ENCODE measurements around the gene FIGLA.
"Not testable (repeated sequence)": the region's sequence is repeated elsewhere in the genome, so short reads cannot be mapped to it uniquely, and the experiment has no call there.

Gene FIGLA

DNA sequence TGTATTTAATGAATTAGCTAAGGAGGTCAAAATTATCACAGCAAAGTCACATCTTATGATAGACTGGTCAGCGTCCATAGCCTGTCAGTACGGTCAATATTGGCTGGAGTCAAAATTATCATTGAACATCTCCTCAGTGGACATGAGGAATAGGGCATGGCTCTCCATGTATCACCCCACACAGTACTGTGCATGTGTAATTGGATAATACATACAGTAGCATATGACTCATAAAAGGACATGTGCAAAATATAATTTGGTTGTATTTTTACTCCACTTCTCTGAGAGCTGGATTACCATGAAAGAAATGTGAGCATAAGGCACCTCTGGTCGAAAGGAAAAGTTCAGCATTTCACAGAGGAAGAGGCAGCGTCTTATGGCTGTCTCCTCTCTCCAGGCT is 47.4 kb downstream of the FIGLA start:
- no peak for DNase-seq

- not testable (repeated sequence) for DNase-seq
Observed at GRCh38 chr2:70739492-70739891, 51.0 kb downstream of the FIGLA start.

DNA sequence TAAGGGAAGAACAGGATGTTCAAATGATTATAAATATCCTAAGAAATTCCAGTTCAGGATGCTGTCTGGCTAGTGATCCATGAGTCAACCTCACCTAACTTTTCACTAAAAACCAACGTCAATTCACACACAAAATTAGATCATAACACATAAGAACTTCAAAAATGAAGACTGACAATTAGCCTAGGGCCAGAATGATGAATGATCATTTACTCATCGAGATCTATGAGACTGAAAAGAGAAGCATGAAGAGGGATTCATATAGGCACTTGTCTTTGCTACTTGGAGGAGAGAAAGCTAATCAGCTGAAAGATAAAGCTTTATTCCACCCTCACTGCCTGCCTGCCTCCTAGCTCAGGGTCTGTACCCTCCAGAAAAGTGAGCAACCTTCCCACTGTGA is 52.3 kb downstream of the FIGLA start:
- DNase-seq = no peak

- DNase-seq = no peak
Observed at GRCh38 chr2:70735071-70735470, 55.4 kb downstream of the FIGLA start.

DNA sequence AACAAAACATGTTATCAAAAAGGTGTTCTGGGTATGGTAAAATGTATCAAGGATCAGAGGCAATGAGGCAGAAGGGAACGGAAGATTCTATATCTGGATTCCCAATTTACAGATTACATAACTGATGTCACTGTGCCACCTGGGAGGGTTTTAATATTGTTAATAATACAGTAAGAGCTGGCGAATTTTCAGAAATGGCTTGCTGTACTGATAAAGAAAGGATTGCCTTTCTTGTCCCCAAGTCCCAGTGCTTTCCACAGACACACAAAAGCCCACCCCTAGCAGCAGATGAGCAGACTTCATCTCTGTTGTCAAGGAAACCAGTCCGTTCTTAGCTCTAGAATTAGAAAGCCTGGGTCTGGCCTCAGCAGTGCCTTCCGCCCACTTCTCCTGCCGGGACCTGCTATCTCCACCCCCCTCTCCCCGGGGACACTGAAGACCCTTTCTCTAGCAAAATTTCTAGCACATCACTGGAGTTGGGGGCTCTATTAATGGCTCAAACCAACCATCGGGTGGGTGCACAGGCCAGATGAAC is 56.7 kb downstream of the FIGLA start:
- DNase-seq = no peak

GRCh38 chr2:70732766-70733645 is 57.4 kb downstream of the FIGLA start:
- DNase-seq = no peak

DNA sequence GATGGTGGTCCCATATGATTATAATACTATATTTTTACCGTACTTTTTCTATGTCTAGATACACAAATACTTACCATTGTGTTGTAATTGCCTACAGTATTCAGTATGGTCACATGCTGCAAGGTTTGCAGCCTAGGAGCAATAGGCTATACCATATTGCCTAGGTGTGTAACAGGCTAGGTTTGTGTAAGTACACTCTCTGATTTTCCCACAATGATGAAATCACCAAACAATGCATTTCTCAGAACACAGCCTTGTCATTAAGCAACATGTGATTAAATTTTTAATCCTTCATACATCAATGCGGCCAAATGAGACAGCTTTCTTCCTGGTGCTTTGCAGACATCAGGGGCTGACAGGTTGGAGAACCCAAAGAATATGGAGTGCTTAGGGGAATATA is 59.7 kb downstream of the FIGLA start:
- DNase-seq = no peak

GRCh38 chr2:70729647-70730046 is 60.8 kb downstream of the FIGLA start:
- DNase-seq = no peak

DNA sequence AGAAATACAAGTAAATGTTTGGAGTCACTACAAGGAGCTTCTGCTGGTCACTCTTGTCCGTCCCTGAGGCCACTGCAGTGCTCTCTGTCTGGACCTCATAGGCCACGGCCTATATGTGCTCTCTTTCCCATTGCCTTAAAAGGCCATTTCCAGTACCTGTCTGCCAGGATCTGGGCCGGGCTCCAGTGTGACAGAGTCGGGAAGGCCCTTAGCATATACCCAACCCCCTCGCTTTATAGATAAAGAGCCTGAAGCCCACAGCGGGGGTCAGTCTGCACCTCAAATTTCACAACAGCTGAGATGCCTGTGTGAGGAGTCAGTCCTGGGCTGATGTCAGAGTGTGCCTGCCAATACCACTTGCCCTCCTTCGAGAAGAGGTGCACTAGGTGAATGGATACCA is 62.3 kb downstream of the FIGLA start:
- DNase-seq = no peak

Measured in EL (cell line).